Lower lobe of right lung (tissue), 2 donors: ENCODE results near the gene NT5DC2. TPM values are rescaled to one million over a fixed set of nuclear protein-coding genes. Genes with fewer than 3 reads are reported as not detected.

ENCODE experiments used
- ATAC-seq, 2 donors: fragments of 200-7000 bp; cut with Tn5 transposase; one replicate each; pipeline ENCODE4 v1.9.1; 2020 to 2022; ENCODE audit warnings: mild to moderate bottlenecking in 2 of 2, moderate library complexity in 2 of 2
- DNase-seq: peaks from one replicate; pipeline ENCODE4 v3.0.0-alpha.2; 2020
- H3K27ac ChIP-seq: fragments of 200-600 bp; one replicate; pipeline ENCODE4 v1.8.0; 2022
- H3K27me3 ChIP-seq: fragments of 200-600 bp; one replicate; pipeline ENCODE4 v1.8.0; 2022; ENCODE audit warnings: low read depth
- H3K36me3 ChIP-seq: fragments of 200-600 bp; one replicate; pipeline ENCODE4 v1.8.0; 2022; ENCODE audit warnings: mild to moderate bottlenecking
- H3K4me1 ChIP-seq: fragments of 200-600 bp; one replicate; pipeline ENCODE4 v1.8.0; 2022
- H3K4me3 ChIP-seq: fragments of 200-600 bp; one replicate; pipeline ENCODE4 v1.8.0; 2022; ENCODE audit warnings: mild to moderate bottlenecking
- H3K9me3 ChIP-seq: fragments of 200-600 bp; one replicate; pipeline ENCODE4 v1.8.0; 2022
- intact Hi-C: fragments of 100-400 bp; cut with DNase I; formaldehyde crosslinking; loops from one replicate; pipeline ENCODE4 v1.11.0; 2022
- total RNA-seq: library from RNA; stranded (reverse); fragmentation: NEBNext Ultra II Directional; extraction: Animal tissue kit (Norgen Biotek cat#: 25700); gene quantifications from one replicate; pipeline ENCODE4 v1.2.1, GENCODE V29; 2021
- TF ChIP-seq, protein P1 (sequence below): fragments of 200-600 bp; IDR thresholded peaks from one replicate; pipeline ENCODE4 v1.8.0; 2022; ENCODE audit warnings: antibody characterized with exemption, mild to moderate bottlenecking
- donor health status: DM: no; HTN: yes; CAD: no; lungs with severe emphysema.

Gene NT5DC2
- total RNA-seq, 1 donor from 2014 or later = 28.5 TPM

DNA sequence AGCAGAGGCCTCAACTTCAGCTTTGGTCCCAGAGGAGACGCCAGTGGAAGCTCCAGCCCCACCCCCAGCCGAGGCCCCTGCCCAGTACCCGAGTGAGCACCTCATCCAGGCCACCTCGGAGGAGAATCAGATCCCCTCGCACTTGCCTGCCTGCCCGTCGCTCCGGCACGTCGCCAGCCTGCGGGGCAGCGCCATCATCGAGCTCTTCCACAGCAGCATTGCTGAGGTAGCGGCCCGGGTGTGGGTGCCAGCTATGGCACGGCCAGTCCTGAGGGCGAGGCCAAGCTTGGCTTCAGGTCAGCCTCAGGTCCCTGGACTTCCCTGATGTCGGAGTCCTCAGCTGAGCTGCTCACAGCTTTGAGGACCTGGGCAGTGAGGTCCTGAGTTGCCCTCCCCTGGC is 44.2 kb downstream of the NT5DC2 start:
- peak overlapping the region; percentile 63 for H3K27ac ChIP-seq
- no peaks in the 10 kb centered on the region for H3K9me3 ChIP-seq
- H3K4me3 ChIP-seq = no peak overlapping the region
- ATAC-seq = no peak
- TF ChIP-seq, protein P1, sequence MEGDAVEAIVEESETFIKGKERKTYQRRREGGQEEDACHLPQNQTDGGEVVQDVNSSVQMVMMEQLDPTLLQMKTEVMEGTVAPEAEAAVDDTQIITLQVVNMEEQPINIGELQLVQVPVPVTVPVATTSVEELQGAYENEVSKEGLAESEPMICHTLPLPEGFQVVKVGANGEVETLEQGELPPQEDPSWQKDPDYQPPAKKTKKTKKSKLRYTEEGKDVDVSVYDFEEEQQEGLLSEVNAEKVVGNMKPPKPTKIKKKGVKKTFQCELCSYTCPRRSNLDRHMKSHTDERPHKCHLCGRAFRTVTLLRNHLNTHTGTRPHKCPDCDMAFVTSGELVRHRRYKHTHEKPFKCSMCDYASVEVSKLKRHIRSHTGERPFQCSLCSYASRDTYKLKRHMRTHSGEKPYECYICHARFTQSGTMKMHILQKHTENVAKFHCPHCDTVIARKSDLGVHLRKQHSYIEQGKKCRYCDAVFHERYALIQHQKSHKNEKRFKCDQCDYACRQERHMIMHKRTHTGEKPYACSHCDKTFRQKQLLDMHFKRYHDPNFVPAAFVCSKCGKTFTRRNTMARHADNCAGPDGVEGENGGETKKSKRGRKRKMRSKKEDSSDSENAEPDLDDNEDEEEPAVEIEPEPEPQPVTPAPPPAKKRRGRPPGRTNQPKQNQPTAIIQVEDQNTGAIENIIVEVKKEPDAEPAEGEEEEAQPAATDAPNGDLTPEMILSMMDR = no peak
- no peaks in the 10 kb centered on the region for H3K27me3 ChIP-seq
- intact Hi-C loops = no loop called here
- peaks cover 57% of the 10 kb centered on the region for H3K4me1 ChIP-seq
- H3K36me3 ChIP-seq = peaks cover 86% of the 10 kb centered on the region
- no peak for DNase-seq

DNA sequence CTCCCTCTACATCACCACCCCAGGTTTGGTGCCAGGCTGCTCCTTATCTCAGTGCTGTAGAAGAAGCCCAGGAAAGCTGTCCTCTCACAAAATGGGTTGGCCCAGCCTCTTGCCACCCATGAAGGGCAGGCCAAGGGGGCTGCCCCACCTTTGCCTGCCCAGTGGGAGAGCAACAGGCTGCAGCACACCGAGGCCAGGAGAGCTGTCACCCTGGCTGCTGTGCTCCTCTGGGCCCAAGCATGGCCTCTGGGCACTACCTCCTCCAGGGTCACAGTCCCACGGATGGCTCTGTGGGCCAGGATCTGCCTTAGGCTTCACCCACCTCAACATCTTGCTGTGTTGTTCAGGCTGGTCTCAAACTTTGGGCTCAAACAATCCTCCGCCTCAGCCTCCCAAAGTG is 44.9 kb downstream of the NT5DC2 start:
- H3K4me1 ChIP-seq = peaks cover 54% of the 10 kb centered on the region
- no peak overlapping the region for H3K4me3 ChIP-seq
- no peak overlapping the region for H3K27ac ChIP-seq
- TF ChIP-seq, protein P1 = no peak
- H3K36me3 ChIP-seq = peaks cover 86% of the 10 kb centered on the region
- DNase-seq (no peak), ATAC-seq (no peak)
- intact Hi-C loops = no loop called here
- no peaks in the 10 kb centered on the region for H3K27me3 ChIP-seq
- no peaks in the 10 kb centered on the region for H3K9me3 ChIP-seq

DNA sequence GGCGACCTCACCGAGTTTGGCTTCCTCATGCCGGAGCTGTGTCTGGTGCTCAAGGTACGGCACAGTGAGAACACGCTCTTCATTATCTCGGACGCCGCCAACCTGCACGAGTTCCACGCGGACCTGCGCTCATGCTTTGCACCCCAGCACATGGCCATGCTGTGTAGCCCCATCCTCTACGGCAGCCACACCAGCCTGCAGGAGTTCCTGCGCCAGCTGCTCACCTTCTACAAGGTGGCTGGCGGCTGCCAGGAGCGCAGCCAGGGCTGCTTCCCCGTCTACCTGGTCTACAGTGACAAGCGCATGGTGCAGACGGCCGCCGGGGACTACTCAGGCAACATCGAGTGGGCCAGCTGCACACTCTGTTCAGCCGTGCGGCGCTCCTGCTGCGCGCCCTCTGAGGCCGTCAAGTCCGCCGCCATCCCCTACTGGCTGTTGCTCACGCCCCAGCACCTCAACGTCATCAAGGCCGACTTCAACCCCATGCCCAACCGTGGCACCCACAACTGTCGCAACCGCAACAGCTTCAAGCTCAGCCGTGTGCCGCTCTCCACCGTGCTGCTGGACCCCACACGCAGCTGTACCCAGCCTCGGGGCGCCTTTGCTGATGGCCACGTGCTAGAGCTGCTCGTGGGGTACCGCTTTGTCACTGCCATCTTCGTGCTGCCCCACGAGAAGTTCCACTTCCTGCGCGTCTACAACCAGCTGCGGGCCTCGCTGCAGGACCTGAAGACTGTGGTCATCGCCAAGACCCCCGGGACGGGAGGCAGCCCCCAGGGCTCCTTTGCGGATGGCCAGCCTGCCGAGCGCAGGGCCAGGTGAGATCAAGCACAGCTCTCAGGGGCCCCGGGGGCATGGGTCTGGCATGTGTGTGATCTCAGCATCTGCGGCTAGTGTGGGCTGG is 45.6 kb downstream of the NT5DC2 start:
- TF ChIP-seq, protein P1 = no peak
- H3K27ac ChIP-seq = no peak overlapping the region

DNA sequence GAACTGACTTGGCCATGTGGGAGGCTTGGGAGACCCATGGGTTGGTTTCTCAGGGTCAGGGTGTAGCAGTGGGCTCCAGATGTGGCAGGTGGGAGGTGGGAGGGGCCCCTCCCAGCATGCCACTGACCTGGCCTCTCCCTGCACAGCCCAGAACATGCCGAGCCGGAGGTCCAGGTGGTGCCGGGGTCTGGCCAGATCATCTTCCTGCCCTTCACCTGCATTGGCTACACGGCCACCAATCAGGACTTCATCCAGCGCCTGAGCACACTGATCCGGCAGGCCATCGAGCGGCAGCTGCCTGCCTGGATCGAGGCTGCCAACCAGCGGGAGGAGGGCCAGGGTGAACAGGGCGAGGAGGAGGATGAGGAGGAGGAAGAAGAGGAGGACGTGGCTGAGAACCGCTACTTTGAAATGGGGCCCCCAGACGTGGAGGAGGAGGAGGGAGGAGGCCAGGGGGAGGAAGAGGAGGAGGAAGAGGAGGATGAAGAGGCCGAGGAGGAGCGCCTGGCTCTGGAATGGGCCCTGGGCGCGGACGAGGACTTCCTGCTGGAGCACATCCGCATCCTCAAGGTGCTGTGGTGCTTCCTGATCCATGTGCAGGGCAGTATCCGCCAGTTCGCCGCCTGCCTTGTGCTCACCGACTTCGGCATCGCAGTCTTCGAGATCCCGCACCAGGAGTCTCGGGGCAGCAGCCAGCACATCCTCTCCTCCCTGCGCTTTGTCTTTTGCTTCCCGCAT is 46.4 kb downstream of the NT5DC2 start:
- H3K9me3 ChIP-seq = no peaks in the 10 kb centered on the region
- no peak overlapping the region for H3K27ac ChIP-seq
- DNase-seq = no peak
- no peak overlapping the region for H3K4me3 ChIP-seq
- intact Hi-C loops = no loop called here
- peaks cover 48% of the 10 kb centered on the region for H3K4me1 ChIP-seq
- H3K27me3 ChIP-seq = no peaks in the 10 kb centered on the region
- H3K36me3 ChIP-seq = peaks cover 83% of the 10 kb centered on the region
- TF ChIP-seq, protein P1 = no peak
- no peak for ATAC-seq

More for the DNA sequence above, 45.6 kb downstream of the NT5DC2 start:
- Histone ChIP-seq H3K27me3 (no peaks in the 10 kb centered on the region), H3K36me3 (peaks cover 83% of the 10 kb centered on the region), H3K4me1 (peaks cover 54% of the 10 kb centered on the region), H3K4me3 (no peak overlapping the region), H3K9me3 (no peaks in the 10 kb centered on the region)
- ATAC-seq (no peak), DNase-seq (no peak)
- intact Hi-C loops = no loop called here

DNA sequence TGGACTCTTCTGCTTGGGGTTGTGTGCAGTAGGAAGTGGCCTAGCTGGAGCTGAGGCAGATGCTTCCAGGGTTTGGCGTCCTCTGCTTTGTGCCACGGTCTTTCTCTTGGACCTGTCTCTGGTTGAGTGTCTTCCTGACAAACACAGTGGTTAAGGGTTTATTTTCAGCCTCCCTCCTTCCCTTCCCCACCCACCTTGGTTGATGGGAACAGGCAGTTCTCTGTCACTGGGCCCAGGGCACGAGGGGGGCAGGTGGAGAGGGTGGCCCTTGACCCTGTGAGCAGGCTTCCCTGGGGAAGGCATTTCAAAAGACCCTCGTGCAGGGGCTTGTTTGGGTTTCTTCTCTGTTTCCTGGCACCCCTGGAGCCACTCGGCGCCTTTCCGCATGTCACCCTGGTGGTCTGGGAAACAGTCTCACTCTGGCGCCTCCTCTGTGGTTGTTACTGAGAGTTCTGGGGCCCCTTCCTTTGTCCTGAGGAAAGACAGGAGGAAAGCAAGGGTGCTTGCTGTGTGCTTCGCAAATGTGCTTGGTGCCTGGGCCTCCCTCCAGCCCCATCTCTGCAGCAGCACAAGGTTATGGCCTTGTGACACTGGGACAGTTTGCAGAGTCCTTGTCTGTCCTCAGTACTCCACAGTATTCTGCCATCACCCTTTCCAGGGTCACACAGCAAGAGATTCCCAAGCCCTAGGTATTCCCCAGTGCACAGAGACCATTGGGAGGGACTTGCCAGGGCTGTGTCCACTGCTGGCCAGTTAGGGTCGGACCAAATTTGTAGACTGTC is 48.8 kb downstream of the NT5DC2 start:
- Histone ChIP-seq H3K4me3 (no peak overlapping the region), H3K27me3 (no peaks in the 10 kb centered on the region), H3K4me1 (peaks cover 27% of the 10 kb centered on the region), H3K27ac (peak overlapping the region; percentile 44), H3K9me3 (no peaks in the 10 kb centered on the region), H3K36me3 (peaks cover 83% of the 10 kb centered on the region)
- no peak for ATAC-seq
- DNase-seq = no peak
- intact Hi-C loops = no loop called here
- TF ChIP-seq, protein P1 = no peak
